HepG2 (cell line): ENCODE results near the gene FOXG1. TPM values are rescaled to one million over a fixed set of nuclear protein-coding genes. Genes with fewer than 3 reads are reported as not detected.

Experiments used
- ATAC-seq: fragments of 200-7000 bp; cut with Tn5 transposase; 3 replicates; pipeline ENCODE4 v1.9.1; 2020; ENCODE audit warnings: mild to moderate bottlenecking, moderate library complexity
- BruUV-seq: library from RNA; stranded (reverse); fragments of 400-500 nt; replicated peaks from 2 replicates; lab custom pipeline; 2021; lab: Mats Ljungman, UMichigan
- CTCF ChIA-PET: fragments of 300-600 bp; formaldehyde crosslinking; extraction: SDS; loops from one replicate; lab custom pipeline; 2021; ENCODE audit warnings: low total read pairs, inconsistent platforms, low intra/inter-chr PET ratio; lab: Yijun Ruan, JAX
- POLR2A ChIA-PET: fragments of 350-600 bp; sonication (Branson Sonifier 250); formaldehyde crosslinking; loops from one replicate; lab custom pipeline; 2020; ENCODE audit warnings: antibody characterized with exemption, inconsistent platforms; lab: Yijun Ruan, JAX
- DNase-seq: peaks from one replicate; pipeline ENCODE4 v3.0.0-alpha.2; 2015; ENCODE audit warnings: low spot score
- FAIRE-seq: peaks from 3 replicates; lab custom pipeline; 2011; peaks lifted over from hg19 to GRCh38; lab: Jason Lieb, UNC
- H2AFZ ChIP-seq: one replicate; pipeline ENCODE4 v1.6.1; 2011; ENCODE audit warnings: low read length, inconsistent platforms
- H3K27ac ChIP-seq: fragments of 300-600 bp; 3 replicates; pipeline ENCODE4 v1.8.0; 2011; ENCODE audit warnings: mixed run types, mild to moderate bottlenecking, mixed read lengths, low read length, inconsistent platforms; ENCODE audit not compliant: insufficient read depth; ENCODE audit errors: extremely low read length
- H3K27me3 ChIP-seq, 2 experiments: fragments of 200-600 bp in 1 of 2; 2 replicates in 1 of 2; 3 replicates in 1 of 2; pipeline versions ENCODE4 v1.6.0 to v1.8.0; 2011; ENCODE audit warnings: low read length in 2 of 2, mild to moderate bottlenecking in 2 of 2, moderate library complexity in 2 of 2, inconsistent platforms in 1 of 2; ENCODE audit not compliant: insufficient read depth in 2 of 2, control insufficient read depth in 1 of 2
- H3K36me3 ChIP-seq, 2 experiments: fragments of 200-600 bp in 1 of 2; replicated peaks in 1 of 2; 2 replicates in 1 of 2; 3 replicates in 1 of 2; pipeline versions ENCODE4 v1.5.1 to v1.8.0; 2011; ENCODE audit warnings: low read length in 2 of 2, inconsistent platforms in 1 of 2; ENCODE audit not compliant: insufficient read depth in 2 of 2, control insufficient read depth in 1 of 2
- H3K4me1 ChIP-seq: 2 replicates; pipeline ENCODE4 v1.5.1; 2012; ENCODE audit warnings: low read length, inconsistent platforms; ENCODE audit not compliant: insufficient read depth
- H3K4me2 ChIP-seq: 2 replicates; pipeline ENCODE4 v1.6.0; 2011; ENCODE audit warnings: low read depth, low read length, inconsistent platforms
- H3K4me3 ChIP-seq, 3 experiments: fragments of 200-600 bp in 1 of 3; sonication (generic), shearing (Covaris generic) in 1 of 3; replicated peaks in 1 of 3; 2 replicates each; pipeline ENCODE4 v1.5.1; 2011 to 2016; ENCODE audit warnings: low read length in 3 of 3, inconsistent platforms in 2 of 3, low read depth in 2 of 3, mild to moderate bottlenecking in 2 of 3, control low read depth in 1 of 3, mixed read lengths in 1 of 3; ENCODE audit not compliant: insufficient read depth in 1 of 3
- H3K79me2 ChIP-seq: one replicate; pipeline ENCODE4 v1.6.1; 2011; ENCODE audit warnings: low read length, inconsistent platforms; ENCODE audit not compliant: insufficient read depth
- H3K9ac ChIP-seq: 2 replicates; pipeline ENCODE4 v1.6.0; 2011; ENCODE audit warnings: mild to moderate bottlenecking, low read depth, low read length, inconsistent platforms; ENCODE audit not compliant: insufficient read depth
- H3K9me3 ChIP-seq: 2 replicates; pipeline ENCODE4 v1.5.1; 2012; ENCODE audit warnings: mild to moderate bottlenecking, low read length
- H4K20me1 ChIP-seq: 2 replicates; pipeline ENCODE4 v1.6.0; 2011; ENCODE audit warnings: inconsistent platforms, mild to moderate bottlenecking, low read length, moderate library complexity; ENCODE audit not compliant: insufficient read depth
- ARHGAP35 ChIP-seq: sonication (generic); formaldehyde crosslinking; IDR thresholded peaks from 2 replicates; pipeline ENCODE4 v1.9.0; 2022; ENCODE audit warnings: mild to moderate bottlenecking, inconsistent platforms, moderate library complexity, missing genetic modification reagents, borderline replicate concordance
- EHMT2 ChIP-seq: fragments of 200-600 bp; sonication (generic); IDR thresholded peaks from 2 replicates; pipeline ENCODE4 v1.7.0; 2017; ENCODE audit warnings: antibody characterized with exemption, low read depth, low read length, borderline replicate concordance
- HNRNPK ChIP-seq: fragments of 200-400 bp; formaldehyde crosslinking; IDR thresholded peaks from 2 replicates; pipeline ENCODE4 v1.6.1; 2018; ENCODE audit warnings: low read length, low read depth, moderate library complexity, mild to moderate bottlenecking; ENCODE audit not compliant: poor library complexity, severe bottlenecking
- ISL2 ChIP-seq: sonication (generic); formaldehyde crosslinking; IDR thresholded peaks from 2 replicates; pipeline ENCODE4 v1.5.0; 2020; ENCODE audit warnings: missing genetic modification reagents
- KDM3A ChIP-seq: IDR thresholded peaks from 2 replicates; pipeline ENCODE4 v1.6.1; 2018; ENCODE audit warnings: low read depth, missing compliant biosample characterization
- KLF9 ChIP-seq: IDR thresholded peaks from 2 replicates; pipeline ENCODE4 v1.6.1; 2016; ENCODE audit warnings: low read depth
- NR3C1 ChIP-seq: sonication (generic); formaldehyde crosslinking; IDR thresholded peaks from 2 replicates; pipeline ENCODE4 v1.4.0; 2020; ENCODE audit warnings: missing genetic modification reagents
- SATB2 ChIP-seq: sonication (generic); formaldehyde crosslinking; IDR thresholded peaks from 2 replicates; pipeline ENCODE4 v1.5.0; 2020; ENCODE audit warnings: missing genetic modification reagents
- TARDBP ChIP-seq: sonication (generic); formaldehyde crosslinking; IDR thresholded peaks from 2 replicates; pipeline ENCODE4 v1.8.0; 2022; ENCODE audit warnings: mild to moderate bottlenecking, missing genetic modification reagents
- ZBTB2 ChIP-seq: sonication (generic); formaldehyde crosslinking; IDR thresholded peaks from 2 replicates; pipeline ENCODE4 v1.8.0; 2022; ENCODE audit warnings: low read depth, missing genetic modification reagents
- ZBTB21 ChIP-seq: sonication (generic); formaldehyde crosslinking; IDR thresholded peaks from 2 replicates; pipeline ENCODE4 v1.4.0; 2020; ENCODE audit warnings: missing genetic modification reagents
- ZFAT ChIP-seq: sonication (generic); formaldehyde crosslinking; conservative IDR thresholded peaks from 2 replicates; pipeline ENCODE4 v1.8.1; 2023; ENCODE audit warnings: missing genetic modification reagents, inconsistent platforms
- ZFP82 ChIP-seq: sonication (generic); formaldehyde crosslinking; IDR thresholded peaks from 2 replicates; pipeline ENCODE4 v1.5.1; 2020; ENCODE audit warnings: mild to moderate bottlenecking, missing genetic modification reagents, borderline replicate concordance
- ZFP90 ChIP-seq: sonication (generic); formaldehyde crosslinking; IDR thresholded peaks from 2 replicates; pipeline ENCODE4 v1.8.0; 2022; ENCODE audit warnings: missing genetic modification reagents, mild to moderate bottlenecking, inconsistent platforms, borderline replicate concordance
- ZSCAN21 ChIP-seq: sonication (generic); formaldehyde crosslinking; IDR thresholded peaks from 2 replicates; pipeline ENCODE4 v1.8.0; 2022; ENCODE audit warnings: mild to moderate bottlenecking, missing genetic modification reagents, moderate library complexity, borderline replicate concordance
- WGBS: methylation state at CpG from one replicate; pipeline ENCODE4 v1.1.6; 2017; ENCODE audit warnings: low lambda C conversion rate; 5-methylcytosine and 5-hydroxymethylcytosine counted together
- in situ Hi-C: cut with HindIII; loops from 2 replicates; pipeline ENCODE4 v1.10.0; 2017; ENCODE audit warnings: low pct_unique_long_range_greater_than_20kb; ENCODE audit not compliant: extremely low pct_ligation_motif_present
- intact Hi-C: fragments of 100-400 bp; cut with micrococcal nuclease; formaldehyde crosslinking; loops from one replicate; pipeline ENCODE4 v1.10.0; 2022; ENCODE audit not compliant: unreplicated experiment
- polyA plus RNA-seq, 8 experiments: library from polyadenylated mRNA; depleted of rRNA in 3 of 8; stranded (reverse) in 7 of 8; unstranded in 1 of 8; fragments of >200 nt; fragmentation: Illumina TruSeq in 4 of 8; extraction: Trizol in 4 of 8; gene quantifications; 2 replicates each; pipeline versions ENCODE4 v1.2.1 to v1.2.3, GENCODE V29; 2011 to 2016; ENCODE audit warnings: low read depth in 4 of 8, missing spikeins in 1 of 8, mixed read lengths in 1 of 8; ENCODE audit not compliant: insufficient read depth in 1 of 8
- total RNA-seq, 5 experiments: library from RNA; depleted of rRNA; stranded (reverse); fragments of >200 nt; fragmentation: Illumina TruSeq; extraction: Trizol; gene quantifications; 2 replicates each; pipeline ENCODE4 v1.2.3, GENCODE V29; 2016; ENCODE audit warnings: low read depth in 1 of 5
- TF ChIP-seq, protein P1 (sequence below): sonication (generic); formaldehyde crosslinking; IDR thresholded peaks from 2 replicates; pipeline ENCODE4 v1.5.0; 2020; ENCODE audit warnings: missing genetic modification reagents
- TF ChIP-seq, protein P2 (sequence below): sonication (generic); formaldehyde crosslinking; IDR thresholded peaks from 2 replicates; pipeline ENCODE4 v1.4.0; 2020; ENCODE audit warnings: missing genetic modification reagents

FOXG1 gene
- total and polyA plus RNA-seq, 2 of the 13 experiments (the other 11 are each of a cell fraction or from before 2014, with no cell fraction given): not detected

- TF ChIP-seq ZSCAN21 (CRISPR knock-in tag) (no peak), KDM3A (CRISPR knock-in tag) (0 out of 2 replicates have a peak, but pooled peaks have one; percentile 35), HNRNPK (peak; percentile 85), ZFP90 (CRISPR knock-in tag) (0 out of 2 replicates have a peak, but pooled peaks have one; percentile 26), ISL2 (CRISPR knock-in tag) (no peak), TARDBP (0 out of 2 replicates have a peak, but pooled peaks have one; percentile 18), ZFAT (CRISPR knock-in tag) (no peak)
These were observed 9.6 kb upstream of the FOXG1 start (continued) for GRCh38 chr14:28756884-28757570.

- H3K9me3 ChIP-seq: no peaks in the 10 kb centered on the region
- 5% methylated on average over 7 of the region's 7 CpGs for WGBS
- POLR2A ChIA-PET: no interaction called here
These were observed 8.8 kb upstream of the FOXG1 start for GRCh38 chr14:28757786-28758185.

More at GRCh38 chr14:28757786-28758185, 8.8 kb upstream of the FOXG1 start:
- CTCF ChIA-PET: interaction anchor here (1.2 to 2.0 kb wide), 4 partner anchors 465 to 1457 kb away, joined by 3 to 13 read pairs (median 10); no protein-coding TSS in a partner anchor
- DNase-seq: no peak
- Histone ChIP-seq H3K27ac (no peak overlapping the region), H3K9ac (no peak overlapping the region), H3K27me3 (peaks cover 3 to 77% of the 10 kb centered on the region in 2 experiments; a peak in 3 of 5 replicates), H3K79me2 (no peaks in the 10 kb centered on the region), H3K4me3 (no peak overlapping the region), H3K36me3 (no peaks in the 10 kb centered on the region), H2AFZ (no peak overlapping the region), H3K4me1 (peaks cover 20% of the 10 kb centered on the region), H3K4me2 (no peak overlapping the region), H4K20me1 (no peaks in the 10 kb centered on the region)
- intact Hi-C loops (loop anchor here (10.0 kb wide), 2 partner anchors 707 to 1857 kb away; no protein-coding TSS in a partner anchor), in situ Hi-C loops (loop anchor here (5.0 to 10.0 kb wide), 4 partner anchors 1460 to 1767 kb away; no protein-coding TSS in a partner anchor)
- TF ChIP-seq EHMT2: no peak
- TF ChIP-seq ZBTB21 (CRISPR knock-in tag): no peak
- no peak for TF ChIP-seq ZBTB2 (CRISPR knock-in tag)
- no peak for TF ChIP-seq NR3C1 (CRISPR knock-in tag)
- TF ChIP-seq ZFP82 (CRISPR knock-in tag): no peak
- no peak for TF ChIP-seq KLF9 (CRISPR knock-in tag)
- TF ChIP-seq ARHGAP35 (CRISPR knock-in tag): no peak
- TF ChIP-seq, protein P1, sequence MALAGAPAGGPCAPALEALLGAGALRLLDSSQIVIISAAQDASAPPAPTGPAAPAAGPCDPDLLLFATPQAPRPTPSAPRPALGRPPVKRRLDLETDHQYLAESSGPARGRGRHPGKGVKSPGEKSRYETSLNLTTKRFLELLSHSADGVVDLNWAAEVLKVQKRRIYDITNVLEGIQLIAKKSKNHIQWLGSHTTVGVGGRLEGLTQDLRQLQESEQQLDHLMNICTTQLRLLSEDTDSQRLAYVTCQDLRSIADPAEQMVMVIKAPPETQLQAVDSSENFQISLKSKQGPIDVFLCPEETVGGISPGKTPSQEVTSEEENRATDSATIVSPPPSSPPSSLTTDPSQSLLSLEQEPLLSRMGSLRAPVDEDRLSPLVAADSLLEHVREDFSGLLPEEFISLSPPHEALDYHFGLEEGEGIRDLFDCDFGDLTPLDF: no peak
- TF ChIP-seq, protein P2, sequence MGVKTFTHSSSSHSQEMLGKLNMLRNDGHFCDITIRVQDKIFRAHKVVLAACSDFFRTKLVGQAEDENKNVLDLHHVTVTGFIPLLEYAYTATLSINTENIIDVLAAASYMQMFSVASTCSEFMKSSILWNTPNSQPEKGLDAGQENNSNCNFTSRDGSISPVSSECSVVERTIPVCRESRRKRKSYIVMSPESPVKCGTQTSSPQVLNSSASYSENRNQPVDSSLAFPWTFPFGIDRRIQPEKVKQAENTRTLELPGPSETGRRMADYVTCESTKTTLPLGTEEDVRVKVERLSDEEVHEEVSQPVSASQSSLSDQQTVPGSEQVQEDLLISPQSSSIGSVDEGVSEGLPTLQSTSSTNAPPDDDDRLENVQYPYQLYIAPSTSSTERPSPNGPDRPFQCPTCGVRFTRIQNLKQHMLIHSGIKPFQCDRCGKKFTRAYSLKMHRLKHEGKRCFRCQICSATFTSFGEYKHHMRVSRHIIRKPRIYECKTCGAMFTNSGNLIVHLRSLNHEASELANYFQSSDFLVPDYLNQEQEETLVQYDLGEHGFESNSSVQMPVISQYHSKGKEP (CRISPR knock-in tag): no peak
- no peak for TF ChIP-seq SATB2 (CRISPR knock-in tag)
- no peak for ATAC-seq
- no peak for FAIRE-seq
- BruUV-seq: no TSS peak
